ENCODE measurements around the gene CFI.

- TF ChIP-seq ZNF274 (IDR thresholded peaks at IDR 0.05; ENCODE audit: low read depth, low read length) (no peak), SUZ12 (IDR thresholded peaks at IDR 0.05; ENCODE audit: extremely low read depth, insufficient read depth, insufficient read length) (no peak), YY1 (IDR thresholded peaks at IDR 0.05; ENCODE audit: insufficient read depth, insufficient read length) (no peak)
Measured at GRCh38 chr4:109801099-109801789, 555 bp downstream of the CFI start.
